Chondrocyte (in vitro differentiated cells): ENCODE measurements around the gene CSNK1G2. TPM values are rescaled to one million over a fixed set of nuclear protein-coding genes. Genes with fewer than 3 reads are reported as not detected.

ENCODE experiments used
- DNase-seq: peaks from one replicate; pipeline ENCODE4 v3.0.0; 2021; ENCODE audit warnings: mixed read lengths, low spot score
- H3K27ac Mint-ChIP-seq: one replicate; pipeline ENCODE4 v1.8.0; 2021; ENCODE audit warnings: mild to moderate bottlenecking, moderate library complexity, mixed read lengths; ENCODE audit not compliant: unreplicated experiment
- H3K27me3 Mint-ChIP-seq: 2 replicates; pipeline ENCODE4 v1.8.0; 2021; ENCODE audit warnings: low read depth, mixed read lengths
- H3K36me3 Mint-ChIP-seq: 2 replicates; pipeline ENCODE4 v1.8.0; 2021; ENCODE audit warnings: low read depth, mixed read lengths
- H3K4me1 Mint-ChIP-seq: 2 replicates; pipeline ENCODE4 v1.8.0; 2021; ENCODE audit warnings: low read depth, mild to moderate bottlenecking, mixed read lengths
- H3K4me3 Mint-ChIP-seq: one replicate; pipeline ENCODE4 v1.8.0; 2021; ENCODE audit warnings: mild to moderate bottlenecking, moderate library complexity, mixed read lengths; ENCODE audit not compliant: unreplicated experiment
- H3K9me3 Mint-ChIP-seq: 2 replicates; pipeline ENCODE4 v1.8.0; 2021; ENCODE audit warnings: low read depth, mixed read lengths
- CTCF ChIP-seq: fragments of 200-600 bp; sonication (generic); IDR thresholded peaks from 2 replicates; pipeline ENCODE4 v1.5.0; 2021; ENCODE audit warnings: antibody characterized with exemption, mild to moderate bottlenecking, moderate library complexity
- total RNA-seq: library from RNA; stranded (reverse); gene quantifications from 3 replicates; pipeline ENCODE4 v1.2.1, GENCODE V29; 2021

CSNK1G2 gene
- total RNA-seq, 1 donor from 2014 or later: 58.9 TPM

GRCh38 chr19:1923319-1923718, 17.7 kb upstream of the CSNK1G2 start:
- Mint-ChIP-seq H3K27ac (no peak overlapping the region), H3K27me3 (no peaks in the 10 kb centered on the region), H3K4me3 (no peak overlapping the region), H3K9me3 (no peaks in the 10 kb centered on the region), H3K36me3 (peaks cover 13% of the 10 kb centered on the region), H3K4me1 (no peaks in the 10 kb centered on the region)
- TF ChIP-seq CTCF: no peak
- DNase-seq: no peak

- DNase-seq: no peak
- Mint-ChIP-seq H3K27ac (no peak overlapping the region), H3K36me3 (peaks cover 10% of the 10 kb centered on the region), H3K9me3 (no peaks in the 10 kb centered on the region), H3K27me3 (no peaks in the 10 kb centered on the region), H3K4me1 (peaks cover 2% of the 10 kb centered on the region), H3K4me3 (no peak overlapping the region)
- TF ChIP-seq CTCF: no peak
Observed at GRCh38 chr19:1924320-1924961, 16.5 kb upstream of the CSNK1G2 start.

- no peak overlapping the region for H3K4me3 Mint-ChIP-seq
- no peak for DNase-seq
- TF ChIP-seq CTCF: no peak
- peaks cover 8% of the 10 kb centered on the region for H3K4me1 Mint-ChIP-seq
- no peaks in the 10 kb centered on the region for H3K9me3 Mint-ChIP-seq
- H3K27me3 Mint-ChIP-seq: no peaks in the 10 kb centered on the region
- H3K27ac Mint-ChIP-seq: no peak overlapping the region
- peaks cover 8% of the 10 kb centered on the region for H3K36me3 Mint-ChIP-seq
Observed at GRCh38 chr19:1925544-1925943, 15.4 kb upstream of the CSNK1G2 start.

- peak overlapping the region; percentile 76 for H3K4me3 Mint-ChIP-seq
- peaks cover 8% of the 10 kb centered on the region for H3K4me1 Mint-ChIP-seq
- no peaks in the 10 kb centered on the region for H3K27me3 Mint-ChIP-seq
- TF ChIP-seq CTCF: peak; percentile 91
- H3K36me3 Mint-ChIP-seq: peaks cover 4% of the 10 kb centered on the region
- peak overlapping the region; percentile 36 for H3K27ac Mint-ChIP-seq
- no peaks in the 10 kb centered on the region for H3K9me3 Mint-ChIP-seq
- no peak for DNase-seq
Observed at GRCh38 chr19:1929021-1929742, 11.8 kb upstream of the CSNK1G2 start.

GRCh38 chr19:1931445-1931844, 9.5 kb upstream of the CSNK1G2 start:
- Mint-ChIP-seq H3K9me3 (peaks cover 2% of the 10 kb centered on the region), H3K36me3 (peaks cover 2% of the 10 kb centered on the region), H3K27ac (no peak overlapping the region), H3K4me1 (peaks cover 8% of the 10 kb centered on the region), H3K4me3 (no peak overlapping the region), H3K27me3 (no peaks in the 10 kb centered on the region)
- TF ChIP-seq CTCF: no peak
- no peak for DNase-seq
